G401 (cell line): Measurements from ENCODE around the gene UBTD1. TPM values are rescaled to one million over a fixed set of nuclear protein-coding genes. Genes with fewer than 3 reads are reported as not detected.
"Not testable (repeated sequence)": the region's sequence is repeated elsewhere in the genome, so short reads cannot be mapped to it uniquely, and the experiment has no call there.

Source experiments
- DNase-seq: peaks from one replicate; pipeline ENCODE4 v3.0.0-alpha.2; 2015; ENCODE audit warnings: low spot score
- in situ Hi-C: cut with HindIII; loops from 2 replicates; pipeline ENCODE4 v1.10.0; 2016; ENCODE audit warnings: low sequenced_read_pairs, mixed read lengths
- total RNA-seq: library from RNA; depleted of rRNA; stranded (reverse); fragments of >200 nt; shearing (Covaris generic); gene quantifications from 2 replicates; pipeline ENCODE4 v1.2.3, GENCODE V29; 2014

UBTD1 gene
- total RNA-seq, 1 experiment from 2014 or later, result 39.5 TPM

- in situ Hi-C loops, result no loop called here
- DNase-seq, result no peak
Measured at GRCh38 chr10:97510686-97511085, 12.0 kb downstream of the UBTD1 start.

GRCh38 chr10:97511711-97512440 lies 13.2 kb downstream of the UBTD1 start:
- in situ Hi-C loops, result no loop called here
- DNase-seq, result no peak

- in situ Hi-C loops, result no loop called here
- no peak for DNase-seq
Measured at GRCh38 chr10:97512993-97513392, 14.3 kb downstream of the UBTD1 start.

- DNase-seq, result no peak
- in situ Hi-C loops, result no loop called here
Measured at GRCh38 chr10:97514344-97514743, 15.6 kb downstream of the UBTD1 start.

GRCh38 chr10:97515271-97515978 lies 16.7 kb downstream of the UBTD1 start:
- in situ Hi-C loops, result no loop called here

GRCh38 chr10:97517096-97517750 lies 18.5 kb downstream of the UBTD1 start:
- in situ Hi-C loops, result no loop called here

More at GRCh38 chr10:97515271-97515978, 16.7 kb downstream of the UBTD1 start:
- DNase-seq, result peak; percentile 32

GRCh38 chr10:97517778-97518300 lies 19.1 kb downstream of the UBTD1 start:
- in situ Hi-C loops, result no loop called here
- DNase-seq, result no peak

More at GRCh38 chr10:97517096-97517750, 18.5 kb downstream of the UBTD1 start:
- DNase-seq, result no peak

GRCh38 chr10:97518301-97519043 lies 19.7 kb downstream of the UBTD1 start:
- peak; percentile 46 for DNase-seq
- in situ Hi-C loops, result no loop called here

- no peak for DNase-seq
- in situ Hi-C loops, result no loop called here
Measured at GRCh38 chr10:97519342-97519741, 20.6 kb downstream of the UBTD1 start.

- no peak for DNase-seq
- in situ Hi-C loops, result no loop called here
Measured at GRCh38 chr10:97520520-97520919, 21.8 kb downstream of the UBTD1 start.

GRCh38 chr10:97520978-97521761 lies 22.4 kb downstream of the UBTD1 start:
- no peak for DNase-seq
- in situ Hi-C loops, result no loop called here

- no peak for DNase-seq
- in situ Hi-C loops, result no loop called here
Measured at GRCh38 chr10:97522071-97522470, 23.3 kb downstream of the UBTD1 start.

GRCh38 chr10:97522937-97523336 lies 24.2 kb downstream of the UBTD1 start:
- DNase-seq, result no peak
- in situ Hi-C loops, result no loop called here

GRCh38 chr10:97525086-97525485 lies 26.4 kb downstream of the UBTD1 start:
- peak; percentile 73 for DNase-seq
- in situ Hi-C loops, result no loop called here

GRCh38 chr10:97525683-97526110 lies 27.0 kb downstream of the UBTD1 start:
- DNase-seq, result no peak
- in situ Hi-C loops, result no loop called here

- in situ Hi-C loops, DNase-seq: not testable (repeated sequence)
Measured at GRCh38 chr10:97528876-97529275, 30.2 kb downstream of the UBTD1 start.

- in situ Hi-C loops, result no loop called here
- DNase-seq, result no peak
Measured at GRCh38 chr10:97529685-97530465, 31.2 kb downstream of the UBTD1 start.
